Activated CD8-positive, alpha-beta memory T cell treated with anti-CD3 and anti-CD28 coated beads, Interleukin-2, amount 50 U/mL, for 1 hour (primary cell): Measurements from ENCODE around the gene SYTL3.
A peak's percentile ranks its signal among the peaks of the same experiment; 100 is the strongest.

Experiments used
- DNase-seq: peaks from one replicate; pipeline ENCODE4 v3.0.0-alpha.2; 2020; ENCODE audit errors: extremely low read depth

The SYTL3 gene

DNA sequence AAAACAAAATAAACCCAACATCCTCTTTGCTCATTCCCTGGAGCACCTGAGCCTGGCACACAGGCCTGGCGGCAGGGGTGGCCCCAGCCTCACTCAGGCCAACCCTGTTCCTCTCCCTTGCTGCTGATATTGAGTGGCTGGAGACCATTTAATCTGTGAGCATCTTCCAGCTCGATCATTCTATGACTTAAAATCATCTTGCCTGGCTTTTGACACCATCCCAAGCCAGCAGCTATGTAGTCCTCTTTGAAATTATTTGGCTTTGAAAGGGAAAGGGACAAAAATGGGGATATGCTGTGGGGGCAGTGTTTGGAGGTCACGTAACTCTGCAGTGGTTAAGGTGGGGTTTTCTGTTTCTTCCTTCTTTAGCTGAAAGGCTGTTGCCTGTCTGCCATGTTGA lies 146.5 kb downstream of the SYTL3 start:
- no peak for DNase-seq

DNA sequence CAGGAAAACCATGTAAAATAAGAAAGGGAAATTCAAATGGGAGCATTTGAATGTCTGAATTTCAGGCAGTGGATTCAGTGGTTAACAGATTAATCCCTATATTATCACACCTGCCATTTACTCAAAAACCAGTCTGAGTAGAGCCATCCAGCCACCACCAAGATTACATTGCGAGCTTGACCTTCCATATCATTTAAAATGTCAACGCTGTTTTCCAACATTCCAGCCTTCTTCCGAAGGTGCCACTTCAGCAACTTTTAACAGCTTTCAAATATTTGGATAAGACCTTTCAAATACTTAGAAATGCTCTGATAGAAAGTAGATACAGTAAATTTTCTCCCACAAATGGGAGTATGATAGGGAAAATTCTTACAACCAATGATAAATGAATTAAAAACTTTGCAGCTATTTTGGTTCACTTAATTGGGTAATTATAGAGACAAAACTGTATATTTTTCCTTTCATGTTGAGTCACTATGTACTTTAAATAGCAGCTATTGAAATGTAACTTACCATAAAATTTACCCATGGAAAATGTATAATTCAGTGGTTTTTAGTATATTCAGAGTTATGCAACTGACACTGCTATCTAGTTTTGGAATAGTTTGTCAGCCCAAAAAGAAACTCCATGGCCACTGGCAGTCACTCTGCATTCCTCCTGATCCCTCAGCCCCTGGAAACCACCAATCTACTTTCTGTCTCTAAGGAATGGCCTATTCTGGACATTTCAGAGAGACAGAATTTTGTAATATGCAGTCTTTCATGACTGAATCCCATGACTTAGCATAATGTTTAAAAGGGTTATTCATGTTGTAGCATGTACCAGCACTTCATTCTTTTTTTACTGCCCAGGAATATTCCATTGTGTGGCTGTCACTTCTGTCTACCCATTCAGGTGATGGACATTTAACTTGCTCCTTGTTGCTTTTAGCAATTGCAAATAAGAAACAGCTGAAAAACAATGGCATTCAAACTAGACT lies 147.8 kb downstream of the SYTL3 start:
- no peak for DNase-seq

DNA sequence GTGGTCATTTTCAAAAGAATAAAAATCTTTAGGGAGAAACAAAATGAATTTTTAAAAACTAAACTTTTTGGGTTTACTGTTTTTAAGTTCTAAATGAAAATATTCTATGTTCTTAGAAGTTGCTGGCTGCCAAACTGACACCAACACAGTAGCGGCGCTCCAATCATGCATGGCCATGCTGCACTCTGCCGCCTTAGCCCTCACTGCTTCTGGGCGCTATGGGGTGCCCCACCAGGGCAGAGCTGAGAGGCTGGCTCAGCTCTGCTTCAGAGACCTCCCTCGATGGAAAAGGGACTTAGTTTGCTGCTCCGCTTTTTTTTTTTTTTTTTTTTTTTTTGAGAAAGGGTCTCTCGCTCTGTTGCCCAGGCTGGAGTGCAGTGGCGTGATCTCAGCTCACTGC lies 148.5 kb downstream of the SYTL3 start:
- no peak for DNase-seq

DNA sequence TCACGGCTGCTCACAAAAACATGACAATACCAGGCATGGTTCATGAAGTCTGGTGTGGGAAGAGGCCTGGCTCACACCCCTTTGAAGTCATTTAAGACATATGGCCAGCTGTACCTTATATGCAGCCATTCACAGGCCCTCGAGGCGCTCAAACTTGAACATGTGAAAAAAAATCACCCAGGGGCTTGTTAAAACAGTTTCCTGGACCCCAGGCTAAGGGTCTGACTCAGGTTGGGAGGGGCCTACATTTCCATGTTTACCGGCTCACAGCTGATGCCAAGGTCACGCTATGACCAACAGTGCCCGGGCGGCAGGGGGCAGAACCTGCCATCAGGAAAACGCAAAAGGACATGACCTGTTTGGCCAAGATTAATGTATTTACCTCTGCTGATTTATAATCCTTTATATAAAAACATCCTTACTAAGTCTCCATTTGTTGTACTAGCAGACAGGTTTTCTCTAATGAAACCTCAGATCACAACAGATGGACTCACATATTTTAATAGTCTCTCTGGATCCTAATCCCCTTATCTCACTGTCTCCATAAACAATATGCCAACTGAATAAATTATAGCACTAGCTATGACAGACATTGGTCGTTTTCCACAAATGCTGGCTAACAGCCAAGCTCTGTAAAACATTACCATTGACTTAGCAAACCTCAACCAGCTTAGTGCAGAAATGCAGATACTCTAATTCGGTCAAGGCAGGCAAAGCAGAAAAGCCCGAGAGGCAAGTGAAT lies 149.4 kb downstream of the SYTL3 start:
- DNase-seq: no peak

DNA sequence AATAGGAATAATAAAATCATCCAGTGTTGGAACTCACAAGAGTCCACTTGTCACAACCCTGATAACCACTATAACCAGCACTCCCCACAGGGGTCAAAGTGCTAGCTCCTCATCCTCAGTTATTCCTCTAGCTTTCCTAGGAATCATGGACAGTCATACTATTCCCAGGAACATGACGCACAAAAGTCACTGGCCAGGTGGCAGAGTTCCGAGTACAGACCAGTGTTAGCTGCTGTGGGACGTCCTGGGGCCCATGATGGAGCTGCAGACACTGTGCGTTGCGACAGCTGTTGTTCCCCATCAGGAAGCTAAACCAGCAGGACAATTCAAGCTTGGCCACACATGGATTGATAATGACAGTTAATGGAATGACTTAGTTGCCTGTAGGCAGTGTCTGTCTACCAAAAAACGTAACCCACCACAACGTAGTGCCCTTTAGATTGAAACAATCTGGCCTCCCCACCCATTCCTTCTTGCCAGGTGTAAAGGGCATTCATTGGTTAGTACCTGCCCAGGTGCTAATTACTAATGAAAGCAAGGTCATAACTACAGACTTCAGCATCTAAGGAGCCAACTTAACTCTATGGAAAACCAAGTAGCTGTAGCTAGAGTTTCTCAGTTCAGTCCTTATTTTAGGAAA lies 151.9 kb downstream of the SYTL3 start:
- DNase-seq: no peak

DNA sequence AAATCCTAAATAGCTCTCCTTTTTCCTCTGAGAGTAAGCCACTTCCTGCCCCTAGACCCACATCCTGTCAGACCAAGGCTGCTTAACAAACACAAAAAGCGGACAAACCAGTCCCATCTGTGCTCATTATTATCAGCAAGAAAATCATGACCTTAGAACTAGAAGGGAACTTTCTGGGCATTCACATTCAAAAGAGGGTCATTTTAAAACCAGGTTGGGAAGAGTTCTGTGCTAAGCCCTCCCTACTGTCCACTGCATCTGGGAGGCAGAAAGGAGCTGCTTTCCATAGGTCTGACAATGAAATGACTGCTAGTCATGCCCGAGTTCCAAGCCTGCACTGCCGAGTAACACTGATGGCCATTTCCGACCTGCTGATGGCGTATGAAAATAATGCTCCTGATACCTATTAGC lies 153.9 kb downstream of the SYTL3 start:
- no peak for DNase-seq

DNA sequence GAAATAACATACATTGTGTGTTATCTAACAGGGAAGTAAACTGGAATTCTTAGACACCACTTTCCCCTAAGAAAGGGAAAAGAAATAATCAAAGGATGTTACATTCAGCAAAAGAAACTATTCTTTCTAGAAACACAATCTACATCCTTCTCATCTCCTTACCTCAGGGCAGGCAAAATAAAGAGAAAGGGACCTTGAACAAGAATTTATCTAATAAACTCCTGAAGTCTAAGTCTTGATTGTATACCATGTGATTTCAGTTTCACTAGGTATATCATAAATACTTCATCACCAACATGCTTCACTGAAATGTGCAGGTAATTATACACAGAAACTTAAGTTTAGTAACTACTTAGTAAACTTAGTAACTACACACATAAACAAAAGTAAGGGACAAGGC lies 154.4 kb downstream of the SYTL3 start:
- DNase-seq: no peak

DNA sequence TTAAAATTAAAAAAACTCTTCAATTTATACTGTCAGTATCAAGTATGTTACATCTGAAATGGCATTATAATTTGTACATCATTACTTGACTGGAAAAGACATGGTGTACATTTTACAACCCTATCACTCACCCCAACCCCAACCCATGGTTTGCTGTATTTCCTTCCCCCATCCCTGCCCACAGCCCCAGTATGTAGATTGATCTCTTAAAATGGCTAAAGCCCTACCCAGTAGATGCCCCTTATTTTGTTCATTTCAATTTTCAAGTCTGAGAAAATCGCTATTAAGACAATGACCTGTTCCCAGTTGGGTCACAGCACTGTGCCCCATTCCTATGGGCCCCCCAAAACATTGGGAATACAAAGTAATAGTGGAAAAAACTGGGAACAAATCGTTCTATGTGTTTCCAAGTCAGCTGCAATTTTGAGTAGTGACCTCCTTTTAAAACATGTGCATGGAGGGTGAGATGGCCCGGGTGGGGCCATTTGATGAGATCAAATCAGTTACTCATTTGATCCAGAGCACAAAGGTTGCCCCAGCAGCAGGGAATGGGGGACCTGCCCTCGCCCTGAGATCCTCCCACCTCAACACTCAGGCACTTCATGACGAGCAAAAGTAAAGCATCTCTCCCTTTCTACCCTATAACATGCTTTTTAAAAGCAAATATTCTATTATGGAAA lies 156.0 kb downstream of the SYTL3 start:
- no peak for DNase-seq

DNA sequence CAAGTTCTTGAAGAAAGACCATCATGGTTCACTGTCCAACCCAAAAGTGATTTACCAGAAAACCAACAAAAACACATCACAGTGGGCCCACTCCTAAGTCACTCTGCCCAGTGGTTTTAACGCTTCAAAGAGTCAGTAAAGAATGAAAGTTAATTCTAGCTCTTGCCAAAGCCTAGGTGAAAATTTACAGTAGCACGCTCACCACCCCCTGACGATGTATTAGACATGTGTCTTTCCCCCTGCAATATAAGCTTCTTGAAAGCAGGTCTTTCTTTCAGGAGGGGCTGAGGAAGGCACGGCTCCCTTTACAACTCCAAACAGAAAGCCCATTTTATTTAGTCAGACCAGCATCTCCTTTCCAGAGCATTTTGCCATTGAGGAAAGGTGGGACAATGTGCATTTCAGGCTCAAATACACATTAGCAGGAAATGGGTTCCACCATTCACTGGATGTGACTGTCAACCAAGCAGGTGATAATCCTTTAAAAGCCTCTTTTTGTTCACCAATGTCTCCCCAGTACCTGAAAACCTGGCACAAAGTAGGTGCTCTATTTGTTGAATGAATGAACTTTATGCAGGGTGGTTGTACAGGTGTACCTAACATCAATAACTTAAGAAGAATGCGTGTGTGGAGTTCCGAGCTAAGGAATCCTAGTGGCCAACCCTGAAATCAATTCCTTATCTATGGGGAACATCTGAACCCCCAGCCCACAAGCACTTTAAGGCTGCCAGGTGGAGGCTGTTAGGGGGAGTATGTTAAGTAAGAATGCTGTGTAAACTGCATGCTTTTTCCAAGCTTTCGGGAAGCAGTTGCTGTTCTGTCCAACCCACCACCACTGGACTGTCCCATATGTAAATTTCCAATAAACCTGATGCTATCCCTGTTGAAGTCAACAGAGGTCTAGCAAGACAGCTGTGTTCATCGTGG lies 157.9 kb downstream of the SYTL3 start:
- DNase-seq: no peak

DNA sequence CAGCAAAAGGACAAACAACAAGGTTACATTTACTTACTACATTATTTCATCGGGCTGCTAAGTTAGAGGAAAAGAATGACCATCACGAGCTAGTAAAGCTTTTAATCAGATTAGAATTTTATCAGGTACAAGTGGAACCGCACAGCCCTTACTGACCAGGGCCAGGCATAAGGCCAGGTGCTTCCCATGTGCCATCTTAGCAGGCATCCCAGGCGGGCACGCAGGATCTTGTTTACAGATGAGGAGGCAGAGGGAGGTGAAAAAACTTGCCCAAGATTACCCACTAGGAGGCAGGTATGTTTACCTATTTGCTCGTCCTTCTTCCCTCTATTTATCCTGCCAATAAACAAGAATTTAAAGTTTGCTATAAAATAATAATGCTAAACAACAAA lies 158.6 kb downstream of the SYTL3 start:
- no peak for DNase-seq

DNA sequence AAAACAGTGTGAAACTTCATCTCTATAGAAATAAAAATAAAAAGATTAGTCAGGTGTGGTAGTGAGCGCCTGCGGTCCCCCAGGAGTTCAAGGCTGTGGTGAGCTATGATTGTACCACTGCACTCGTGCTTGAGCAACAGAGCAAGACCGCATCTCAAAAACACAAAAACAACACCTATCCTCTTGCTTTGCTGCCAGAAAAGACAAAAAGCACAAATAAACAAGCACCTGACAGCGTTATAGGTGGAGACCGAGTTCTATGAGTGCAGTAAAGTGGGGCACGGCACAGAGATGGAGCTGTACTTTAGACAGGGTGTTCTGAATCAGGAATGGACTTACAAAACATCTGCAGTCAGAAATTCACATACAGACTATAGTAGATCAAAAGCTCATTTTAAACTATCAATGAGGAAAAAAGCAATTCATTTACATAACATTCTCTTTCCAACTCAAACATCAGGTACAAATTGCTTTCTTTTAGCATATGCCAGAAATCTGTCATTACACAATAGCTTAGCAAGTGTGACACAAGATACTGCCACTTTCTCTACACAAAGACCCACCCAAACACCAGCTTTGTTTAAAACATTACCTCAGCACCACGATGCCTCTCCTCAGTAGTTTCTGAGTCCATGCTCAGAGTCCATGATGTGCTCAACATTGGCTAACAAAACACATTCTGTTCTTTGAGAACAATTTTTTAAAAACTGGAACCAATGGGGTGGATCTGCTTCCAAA lies 159.3 kb downstream of the SYTL3 start:
- peak; percentile 30 for DNase-seq

DNA sequence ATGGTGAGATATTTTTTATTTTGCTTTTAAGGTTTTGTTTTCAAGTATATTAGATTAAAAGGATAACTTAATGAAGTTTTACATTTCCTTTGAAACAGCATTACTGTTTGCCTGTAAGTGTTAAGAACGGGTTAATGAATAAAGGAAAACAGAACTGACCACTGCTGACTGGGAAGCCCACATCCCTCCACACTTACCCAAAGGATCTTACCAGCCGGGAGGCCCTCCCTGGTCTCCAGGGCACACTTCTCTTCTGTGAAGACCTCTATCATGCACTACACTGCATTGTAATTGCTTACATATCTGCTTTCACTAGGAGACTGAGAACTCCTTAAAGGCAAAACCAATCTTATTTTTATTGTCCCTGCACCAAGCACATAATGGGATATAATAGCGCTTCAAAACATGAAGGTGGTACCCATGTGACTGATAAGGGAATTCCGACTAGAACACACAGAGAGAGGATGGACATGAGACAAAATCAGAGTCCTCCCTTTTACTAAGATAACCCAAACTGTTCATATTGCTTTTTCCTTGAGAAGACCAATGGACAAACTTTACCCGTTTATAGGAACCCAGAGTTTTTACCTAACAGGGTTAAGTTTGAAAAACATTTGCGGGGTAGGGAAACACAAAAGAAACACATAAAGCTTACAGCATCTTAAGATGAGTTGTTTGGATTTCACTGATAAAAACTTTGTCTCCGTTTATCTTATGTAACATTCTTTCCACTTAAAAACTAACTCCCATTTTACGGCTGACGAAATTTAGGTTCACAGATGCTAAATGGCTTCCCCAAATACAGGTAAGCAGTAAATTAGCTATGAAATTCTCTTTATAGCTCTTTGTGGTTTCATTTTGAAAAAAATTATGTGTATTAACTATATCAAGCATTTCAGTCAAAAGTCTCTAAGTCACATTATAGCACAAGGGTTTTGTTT lies 160.6 kb downstream of the SYTL3 start:
- DNase-seq: no peak

DNA sequence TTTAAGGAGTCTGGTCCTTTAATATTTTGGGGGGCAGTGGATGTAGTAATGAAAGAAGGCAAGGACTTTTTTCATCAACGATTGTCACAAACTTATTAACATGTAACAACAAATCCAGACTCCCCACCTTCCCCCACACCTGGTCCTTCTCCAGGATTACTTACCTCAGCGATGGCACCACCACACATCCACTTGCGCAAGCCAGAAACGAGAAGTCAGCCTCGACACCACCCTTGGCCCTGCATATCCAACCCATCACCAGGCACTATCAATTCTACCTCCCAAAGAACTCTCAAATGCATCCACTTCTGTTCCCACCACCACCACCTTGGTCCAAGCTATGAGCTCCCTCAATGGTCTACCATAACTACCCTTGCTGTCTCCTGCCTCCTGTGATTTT lies 162.8 kb downstream of the SYTL3 start:
- DNase-seq: no peak

DNA sequence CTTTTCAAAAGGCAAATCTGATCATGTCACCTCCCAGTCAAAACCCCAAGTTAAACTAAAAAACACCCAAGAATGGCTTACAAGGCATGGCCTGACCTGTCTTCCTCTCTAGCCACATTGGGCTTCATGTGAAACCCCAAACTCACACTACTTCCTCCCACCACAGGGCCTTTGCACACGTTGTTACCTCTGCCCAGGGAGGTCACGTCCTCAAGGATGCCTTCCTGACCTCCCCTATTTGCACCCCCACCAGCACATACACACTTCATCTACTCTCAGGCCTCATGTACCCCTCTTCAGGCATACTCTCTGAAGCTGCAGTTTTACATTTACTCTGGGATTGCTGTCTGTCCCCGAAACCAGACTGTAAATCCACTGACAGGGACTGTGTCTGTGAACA lies 163.2 kb downstream of the SYTL3 start:
- no peak for DNase-seq
